ENCODE measurements around the gene BCR.

BCR gene

GRCh38 chr22:23278883-23279675 is 98.8 kb downstream of the BCR start:
- no peak for DNase-seq

GRCh38 chr22:23279781-23280180 is 99.5 kb downstream of the BCR start:
- no peak for DNase-seq

GRCh38 chr22:23280356-23281052 is 100.2 kb downstream of the BCR start:
- no peak for DNase-seq

DNA sequence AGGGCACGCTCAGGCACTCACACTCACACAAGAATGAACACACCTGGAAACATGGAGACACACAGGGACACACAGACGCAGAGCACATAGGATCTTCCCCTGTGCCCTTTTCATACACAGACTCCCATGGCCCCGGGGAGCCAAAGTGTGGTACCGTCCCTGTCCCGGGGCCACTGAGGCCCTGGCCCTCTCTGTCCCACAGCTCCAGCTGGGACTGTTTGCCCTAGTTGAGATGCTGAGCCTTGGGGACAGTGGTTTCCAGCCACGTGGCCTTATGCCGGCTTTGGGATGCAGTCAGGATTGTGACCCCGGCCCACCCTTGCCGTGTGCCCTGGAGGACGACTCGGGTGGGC is 100.7 kb downstream of the BCR start:
- DNase-seq = no peak

GRCh38 chr22:23281406-23282088 is 101.2 kb downstream of the BCR start:
- no peak for DNase-seq

- peak; percentile 16 for DNase-seq
These were observed 101.8 kb downstream of the BCR start for GRCh38 chr22:23282089-23282501.

DNA sequence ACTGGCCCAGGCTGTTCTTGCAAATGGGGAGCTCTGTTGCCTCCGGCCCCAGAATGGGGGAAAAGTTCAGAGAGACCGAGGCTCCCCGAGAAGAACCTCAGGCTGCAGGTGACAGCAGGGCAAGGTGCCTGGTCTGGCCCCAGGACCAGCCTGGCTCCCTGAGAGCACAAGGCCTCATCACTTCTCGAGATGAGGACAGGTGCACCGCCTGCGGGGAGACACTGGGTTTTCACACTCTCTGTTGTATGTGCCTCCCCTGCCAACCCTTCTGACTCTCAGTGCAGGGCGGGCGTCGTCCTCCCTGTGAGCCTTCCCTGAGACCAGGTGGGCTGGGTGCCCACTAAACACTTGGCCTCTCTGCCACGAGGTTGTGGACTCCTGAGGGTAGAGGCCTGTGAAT is 102.2 kb downstream of the BCR start:
- no peak for DNase-seq

DNA sequence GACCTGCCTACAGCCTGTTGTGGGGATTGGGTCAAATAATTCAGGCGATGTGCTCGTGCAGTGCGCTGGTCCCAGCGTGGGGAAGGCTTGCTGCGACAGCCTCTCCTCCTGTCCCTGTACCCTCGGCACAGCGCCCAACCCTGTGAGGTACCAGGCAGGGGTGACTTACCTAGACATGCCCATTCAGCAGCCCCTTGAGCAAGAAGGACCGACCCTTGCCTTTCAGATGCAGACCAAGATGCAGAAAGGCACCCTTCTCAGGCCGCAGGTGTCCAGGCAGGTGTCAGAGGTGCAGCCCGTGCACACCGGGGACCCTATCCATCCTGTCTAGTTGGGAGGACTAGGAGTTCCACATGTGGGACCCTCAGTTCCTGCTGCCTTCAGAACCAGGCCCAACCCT is 102.7 kb downstream of the BCR start:
- DNase-seq = no peak

GRCh38 chr22:23283591-23284503 is 103.5 kb downstream of the BCR start:
- no peak for DNase-seq

DNA sequence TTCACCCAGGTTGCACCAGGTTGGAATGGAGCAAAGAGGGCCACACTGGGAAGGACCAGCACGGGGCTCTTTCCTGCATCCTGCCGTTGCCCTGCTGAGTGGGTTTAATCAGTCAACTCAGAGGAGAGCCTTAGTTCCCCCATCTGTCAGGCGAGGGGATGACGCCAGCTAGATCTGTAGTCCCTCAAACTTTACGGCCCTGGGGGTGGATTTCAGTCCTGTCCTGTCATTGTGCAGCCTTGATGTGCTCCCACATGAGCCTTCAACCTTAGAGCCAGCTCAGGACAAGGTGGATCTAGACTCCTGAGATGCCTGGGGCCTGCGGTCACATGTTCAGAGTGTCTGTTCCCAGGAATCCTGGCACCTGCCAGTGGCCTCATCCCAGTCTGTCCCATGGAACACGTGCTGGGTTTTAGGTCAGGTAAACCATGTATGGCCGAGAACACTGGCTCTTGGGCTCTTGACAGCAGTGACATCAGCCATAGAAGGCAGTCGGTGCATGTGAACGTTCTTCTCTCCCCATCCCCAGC is 104.3 kb downstream of the BCR start:
- no peak for DNase-seq

- DNase-seq = no peak
These were observed 104.9 kb downstream of the BCR start for GRCh38 chr22:23285236-23285635.

- DNase-seq = no peak
These were observed 105.4 kb downstream of the BCR start for GRCh38 chr22:23285734-23286133.

DNA sequence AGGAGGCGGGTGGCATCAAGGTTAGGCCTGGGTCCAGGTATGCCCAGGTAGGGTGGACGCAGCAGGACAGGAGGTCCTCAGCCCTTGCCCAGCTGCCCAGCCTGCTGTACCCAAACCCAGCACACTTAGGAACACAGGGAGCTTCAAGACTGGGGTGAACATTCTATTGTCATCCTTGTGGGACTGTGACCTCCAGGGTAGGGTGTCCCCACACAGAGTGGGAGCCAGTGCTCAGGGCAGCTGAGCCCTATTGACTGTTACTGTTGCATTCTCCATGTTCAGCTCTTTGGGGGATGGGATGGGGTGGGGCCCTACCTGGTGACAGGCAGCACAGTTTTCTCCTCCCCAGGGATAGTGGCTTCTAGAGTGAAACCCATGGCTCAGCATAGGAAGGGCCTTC is 106.0 kb downstream of the BCR start:
- DNase-seq = no peak

DNA sequence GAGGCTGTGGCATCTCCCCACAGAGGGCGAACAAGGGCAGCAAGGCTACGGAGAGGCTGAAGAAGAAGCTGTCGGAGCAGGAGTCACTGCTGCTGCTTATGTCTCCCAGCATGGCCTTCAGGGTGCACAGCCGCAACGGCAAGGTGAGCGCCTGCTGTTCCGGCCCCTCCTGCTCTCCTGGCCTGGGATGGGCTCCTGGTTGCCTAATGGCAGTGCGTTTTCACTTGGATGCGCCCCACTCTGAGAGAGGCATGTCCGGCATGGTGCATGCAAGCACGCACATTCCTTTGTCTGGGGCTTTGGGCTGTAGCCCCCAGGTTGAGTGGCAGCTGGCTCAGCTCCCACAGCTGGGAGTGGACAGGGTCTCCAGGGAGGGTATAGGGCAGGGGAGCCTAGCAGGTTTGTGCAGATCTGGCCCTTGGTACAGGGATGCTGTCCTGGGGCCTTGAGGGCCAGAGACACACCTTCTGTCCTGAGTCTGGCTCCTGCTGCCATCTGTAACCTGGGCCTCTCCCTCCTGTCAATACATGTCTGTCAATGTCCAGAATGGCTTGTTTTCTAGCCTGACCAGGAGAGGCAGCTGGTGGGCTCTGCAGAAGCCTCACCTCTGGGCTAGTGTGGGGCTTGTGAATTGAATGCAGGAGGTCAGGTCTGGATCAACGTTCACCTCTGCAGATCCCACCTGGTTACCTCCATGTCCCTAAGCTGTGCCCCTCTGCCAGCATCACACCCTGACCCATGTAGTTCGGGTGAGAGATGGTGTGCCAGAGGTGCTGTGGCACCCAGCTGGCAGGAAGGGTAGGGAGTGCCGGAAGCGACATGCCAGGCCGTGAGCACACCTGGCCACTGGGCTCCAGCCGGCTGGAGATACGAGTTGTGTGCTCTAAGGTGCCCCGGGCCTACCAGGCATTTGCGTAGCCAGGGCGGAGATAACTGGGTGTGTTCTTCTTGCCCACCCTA is 107.1 kb downstream of the BCR start:
- no peak for DNase-seq

DNA sequence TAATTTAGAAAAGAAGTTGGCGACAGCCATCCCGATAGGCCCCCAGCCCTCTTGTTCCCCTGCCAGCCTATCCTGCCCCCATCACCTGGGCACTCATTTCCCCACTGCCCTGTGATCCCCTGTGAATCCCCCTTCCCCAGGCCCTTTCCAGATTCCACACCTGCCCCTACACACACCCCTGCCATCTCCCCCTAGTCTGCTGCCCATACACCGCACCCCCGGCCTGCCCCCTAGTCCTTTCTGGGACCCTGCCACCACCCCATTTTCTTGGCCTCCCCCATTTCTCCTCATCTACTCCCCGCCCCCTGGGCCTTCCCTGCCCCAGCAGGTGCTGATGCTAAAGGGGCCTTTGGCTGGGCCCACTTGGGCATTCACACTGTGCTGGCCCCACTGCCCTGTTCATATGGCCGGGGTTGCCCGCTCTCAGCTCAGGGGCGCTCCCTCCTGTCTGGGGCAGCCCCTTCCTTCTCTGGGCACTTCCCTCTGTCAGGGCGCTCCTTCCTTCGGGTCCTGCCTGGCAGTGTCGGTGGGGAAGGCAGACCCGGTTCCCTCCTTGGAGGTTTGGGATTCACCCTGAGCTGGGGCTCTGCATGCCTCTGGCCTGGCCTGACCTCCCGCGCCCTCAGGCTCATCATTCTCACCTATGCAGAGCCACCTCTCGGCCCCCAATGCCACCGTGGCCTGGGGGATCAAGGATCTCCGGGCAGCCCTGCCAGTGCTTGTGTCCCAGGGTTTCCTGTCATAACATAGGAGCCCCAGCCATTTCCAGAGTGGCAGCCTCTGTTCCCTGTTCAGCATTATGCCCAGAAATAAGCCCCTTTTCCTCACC is 108.2 kb downstream of the BCR start:
- DNase-seq = no peak

- DNase-seq = no peak
These were observed 108.8 kb downstream of the BCR start for GRCh38 chr22:23289130-23289503.

DNA sequence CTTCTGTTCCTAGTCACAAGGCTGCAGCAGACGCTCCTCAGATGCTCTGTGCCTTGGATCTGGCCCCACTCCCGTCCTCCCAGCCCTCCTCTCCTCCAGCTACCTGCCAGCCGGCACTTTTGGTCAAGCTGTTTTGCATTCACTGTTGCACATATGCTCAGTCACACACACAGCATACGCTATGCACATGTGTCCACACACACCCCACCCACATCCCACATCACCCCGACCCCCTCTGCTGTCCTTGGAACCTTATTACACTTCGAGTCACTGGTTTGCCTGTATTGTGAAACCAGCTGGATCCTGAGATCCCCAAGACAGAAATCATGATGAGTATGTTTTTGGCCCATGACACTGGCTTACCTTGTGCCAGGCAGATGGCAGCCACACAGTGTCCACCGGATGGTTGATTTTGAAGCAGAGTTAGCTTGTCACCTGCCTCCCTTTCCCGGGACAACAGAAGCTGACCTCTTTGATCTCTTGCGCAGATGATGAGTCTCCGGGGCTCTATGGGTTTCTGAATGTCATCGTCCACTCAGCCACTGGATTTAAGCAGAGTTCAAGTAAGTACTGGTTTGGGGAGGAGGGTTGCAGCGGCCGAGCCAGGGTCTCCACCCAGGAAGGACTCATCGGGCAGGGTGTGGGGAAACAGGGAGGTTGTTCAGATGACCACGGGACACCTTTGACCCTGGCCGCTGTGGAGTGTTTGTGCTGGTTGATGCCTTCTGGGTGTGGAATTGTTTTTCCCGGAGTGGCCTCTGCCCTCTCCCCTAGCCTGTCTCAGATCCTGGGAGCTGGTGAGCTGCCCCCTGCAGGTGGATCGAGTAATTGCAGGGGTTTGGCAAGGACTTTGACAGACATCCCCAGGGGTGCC is 109.8 kb downstream of the BCR start:
- no peak for DNase-seq

GRCh38 chr22:23291806-23292452 is 111.6 kb downstream of the BCR start:
- DNase-seq = no peak

Data from amniotic stem cell (primary cell).